Progenitor cell of endocrine pancreas (in vitro differentiated cells): ENCODE results near the gene DMWD. TPM values are rescaled to one million over a fixed set of nuclear protein-coding genes. Genes with fewer than 3 reads are reported as not detected.

Experiments
- DNase-seq: peaks from one replicate; pipeline ENCODE4 v3.0.0; 2021; ENCODE audit warnings: low spot score; ENCODE audit not compliant: unreplicated experiment
- H3K27ac Mint-ChIP-seq: 2 replicates; pipeline ENCODE4 v1.8.0; 2021; ENCODE audit warnings: mild to moderate bottlenecking, moderate library complexity, mixed read lengths
- H3K27me3 Mint-ChIP-seq: 2 replicates; pipeline ENCODE4 v1.8.0; 2021; ENCODE audit warnings: mixed read lengths
- H3K36me3 Mint-ChIP-seq: 2 replicates; pipeline ENCODE4 v1.8.0; 2022; ENCODE audit warnings: mixed read lengths; ENCODE audit not compliant: insufficient read depth
- H3K4me1 Mint-ChIP-seq: 2 replicates; pipeline ENCODE4 v1.8.0; 2021; ENCODE audit warnings: low read depth, mixed read lengths
- H3K4me3 Mint-ChIP-seq: 2 replicates; pipeline ENCODE4 v1.8.0; 2021; ENCODE audit warnings: low read depth, mild to moderate bottlenecking, moderate library complexity, mixed read lengths
- H3K9me3 Mint-ChIP-seq: 2 replicates; pipeline ENCODE4 v1.8.0; 2021; ENCODE audit warnings: low read depth, mixed read lengths
- CTCF ChIP-seq: fragments of 200-600 bp; sonication (generic); IDR thresholded peaks from one replicate; pipeline ENCODE4 v1.5.0; 2021; ENCODE audit warnings: antibody characterized with exemption, mild to moderate bottlenecking; ENCODE audit not compliant: unreplicated experiment
- total RNA-seq: library from RNA; stranded (reverse); gene quantifications from 2 replicates; pipeline ENCODE4 v1.2.1, GENCODE V29; 2021

DMWD gene
- total RNA-seq, 1 donor from 2014 or later = 108 TPM

- no peak overlapping the region for H3K27ac Mint-ChIP-seq
- TF ChIP-seq CTCF = no peak
- no peak for DNase-seq
- no peaks in the 10 kb centered on the region for H3K27me3 Mint-ChIP-seq
- no peaks in the 10 kb centered on the region for H3K4me1 Mint-ChIP-seq
- H3K9me3 Mint-ChIP-seq = no peaks in the 10 kb centered on the region
- H3K36me3 Mint-ChIP-seq = peaks cover 20% of the 10 kb centered on the region
- H3K4me3 Mint-ChIP-seq = no peak overlapping the region
Measured at GRCh38 chr19:45824041-45824471, 31.4 kb upstream of the DMWD start.

GRCh38 chr19:45823182-45823581 lies 30.5 kb upstream of the DMWD start:
- no peak overlapping the region for H3K27ac Mint-ChIP-seq
- H3K9me3 Mint-ChIP-seq = no peaks in the 10 kb centered on the region
- no peak for DNase-seq
- no peaks in the 10 kb centered on the region for H3K4me1 Mint-ChIP-seq
- no peak for TF ChIP-seq CTCF
- no peak overlapping the region for H3K4me3 Mint-ChIP-seq
- H3K36me3 Mint-ChIP-seq = peaks cover 14% of the 10 kb centered on the region
- H3K27me3 Mint-ChIP-seq = no peaks in the 10 kb centered on the region

- Mint-ChIP-seq H3K9me3 (no peaks in the 10 kb centered on the region), H3K4me3 (no peak overlapping the region), H3K4me1 (no peaks in the 10 kb centered on the region), H3K27ac (no peak overlapping the region), H3K36me3 (peaks cover 11% of the 10 kb centered on the region), H3K27me3 (no peaks in the 10 kb centered on the region)
- no peak for TF ChIP-seq CTCF
- DNase-seq = no peak
Measured at GRCh38 chr19:45822716-45823115, 30.1 kb upstream of the DMWD start.

GRCh38 chr19:45821570-45821969 lies 28.9 kb upstream of the DMWD start:
- Mint-ChIP-seq H3K4me1 (peaks cover 2% of the 10 kb centered on the region), H3K9me3 (no peaks in the 10 kb centered on the region), H3K27ac (no peak overlapping the region), H3K27me3 (no peaks in the 10 kb centered on the region), H3K36me3 (peaks cover 8% of the 10 kb centered on the region), H3K4me3 (no peak overlapping the region)
- DNase-seq = no peak
- no peak for TF ChIP-seq CTCF

- no peak for DNase-seq
- no peaks in the 10 kb centered on the region for H3K27me3 Mint-ChIP-seq
- H3K4me1 Mint-ChIP-seq = peaks cover 2% of the 10 kb centered on the region
- no peaks in the 10 kb centered on the region for H3K9me3 Mint-ChIP-seq
- TF ChIP-seq CTCF = no peak
- peaks cover 8% of the 10 kb centered on the region for H3K36me3 Mint-ChIP-seq
- H3K27ac Mint-ChIP-seq = no peak overlapping the region
- no peak overlapping the region for H3K4me3 Mint-ChIP-seq
Measured at GRCh38 chr19:45821103-45821521, 28.5 kb upstream of the DMWD start.
